Activated T-helper 1 cell treated with anti-CD3 and anti-CD28 coated beads, Interleukin-2, amount 50 U/mL, for 16 hours (primary cell): Measurements from ENCODE around the gene SLC6A8.

Source experiments
- DNase-seq, 2 donors: peaks; one replicate each; pipeline ENCODE4 v3.0.0-alpha.2; 2020; ENCODE audit warnings: low read depth in 1 of 2, low spot score in 1 of 2

Gene SLC6A8

DNA sequence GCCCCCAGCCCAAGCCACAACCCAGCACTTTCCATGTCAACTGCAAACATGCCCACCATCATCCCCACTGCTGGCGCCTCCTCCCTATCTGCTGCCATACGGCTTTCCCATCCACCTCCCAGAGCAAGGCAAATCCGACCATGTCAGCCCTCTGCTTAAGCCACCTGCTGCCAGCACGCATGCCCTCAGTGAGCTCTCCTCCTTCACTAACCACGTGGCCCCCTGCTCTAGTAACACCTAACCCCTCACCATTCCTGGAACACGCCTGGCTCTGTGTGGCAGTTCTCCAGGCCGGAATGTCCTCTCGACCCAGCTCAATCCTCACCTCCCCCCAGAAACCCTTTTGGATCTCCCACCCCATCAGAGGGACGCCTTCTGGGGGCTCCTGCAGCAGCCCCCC lies 19.1 kb downstream of the SLC6A8 start:
- DNase-seq: no peak

DNA sequence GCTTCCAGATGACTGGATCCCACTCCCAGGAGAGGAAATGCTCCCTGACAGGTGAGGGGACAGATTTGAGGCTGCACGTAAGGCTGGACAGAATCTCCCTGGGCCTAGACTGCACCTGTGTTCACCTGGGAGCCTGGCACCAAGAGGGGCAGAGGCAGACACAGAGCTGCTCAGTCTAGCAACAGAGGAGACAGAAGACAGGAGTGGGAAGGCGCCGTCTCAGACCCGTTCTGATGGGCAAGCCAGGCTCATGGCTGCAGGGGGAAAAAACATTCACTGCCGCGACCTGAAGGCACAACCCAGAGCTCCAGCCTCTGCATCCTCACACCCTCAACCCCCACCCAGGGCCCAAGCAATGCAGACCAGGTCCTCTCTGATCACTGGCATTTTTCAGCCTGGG lies 19.7 kb downstream of the SLC6A8 start:
- DNase-seq: no peak

DNA sequence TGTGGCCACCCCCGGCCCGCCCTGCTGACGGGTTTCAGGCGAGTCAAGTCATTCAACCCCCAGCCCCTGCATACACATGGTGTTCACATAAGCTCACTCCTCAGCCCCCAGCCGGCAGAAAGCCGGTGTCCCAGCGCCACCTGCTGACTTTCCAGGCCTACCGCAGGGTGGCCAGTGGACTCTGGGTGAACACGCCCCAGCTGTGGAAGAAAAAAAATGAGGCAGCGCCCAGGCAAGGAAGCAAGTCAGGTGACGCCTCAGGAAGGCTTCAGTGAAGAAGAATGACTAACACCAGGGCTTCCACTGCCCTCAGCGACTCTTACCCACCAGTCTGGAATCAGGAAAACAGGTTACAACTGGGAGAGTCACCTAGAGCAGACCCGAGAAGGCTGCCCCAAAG lies 20.7 kb downstream of the SLC6A8 start:
- no peak for DNase-seq

GRCh38 chrX:153709726-153710674 lies 22.3 kb downstream of the SLC6A8 start:
- no peak for DNase-seq

GRCh38 chrX:153714256-153714655 lies 26.5 kb downstream of the SLC6A8 start:
- DNase-seq: no peak

DNA sequence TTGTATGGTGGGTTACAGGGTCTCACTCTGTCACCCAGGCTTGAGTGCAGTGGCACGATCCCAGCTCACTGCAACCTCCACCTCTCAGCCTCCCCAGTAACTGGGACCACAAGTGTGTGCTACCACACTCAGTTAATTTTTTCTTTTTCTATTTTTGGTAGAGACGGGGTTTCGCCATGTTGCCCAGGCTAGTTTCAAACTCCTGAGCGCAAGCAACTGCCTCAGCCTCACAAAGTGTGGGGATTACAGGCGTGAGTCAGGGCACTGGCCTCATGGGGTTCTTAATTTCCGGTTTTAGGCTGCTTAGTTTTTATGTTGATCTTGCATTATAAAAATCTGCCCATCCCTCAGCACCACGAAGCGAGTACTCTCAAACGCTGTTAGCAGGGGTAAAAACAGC lies 29.7 kb downstream of the SLC6A8 start:
- DNase-seq: no peak

- no peak for DNase-seq
Observed at GRCh38 chrX:153719238-153719637, 31.5 kb downstream of the SLC6A8 start.

DNA sequence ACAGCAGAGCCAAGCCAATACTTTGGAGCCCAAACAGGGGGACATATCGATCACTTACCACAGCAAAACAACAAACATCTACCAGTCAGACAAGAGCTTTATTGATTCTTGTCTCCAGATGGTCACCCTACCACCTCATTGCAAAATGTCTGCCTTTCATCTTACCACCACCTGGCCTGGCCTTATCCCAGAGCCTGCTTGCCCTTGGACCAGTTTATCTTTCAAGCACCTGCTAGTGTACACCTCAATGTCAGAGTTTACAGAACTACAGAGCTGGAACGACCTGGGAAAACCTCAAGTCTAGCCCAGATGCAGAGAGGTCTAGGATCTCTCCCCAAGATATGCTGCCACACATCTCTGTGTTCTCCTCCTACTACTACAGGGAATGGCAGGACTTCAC lies 32.0 kb downstream of the SLC6A8 start:
- no peak for DNase-seq

GRCh38 chrX:153722704-153723350 lies 35.1 kb downstream of the SLC6A8 start:
- DNase-seq: no peak

GRCh38 chrX:153723351-153724251 lies 35.9 kb downstream of the SLC6A8 start:
- peak in 1 of 2 donors; percentile 36 for DNase-seq

DNA sequence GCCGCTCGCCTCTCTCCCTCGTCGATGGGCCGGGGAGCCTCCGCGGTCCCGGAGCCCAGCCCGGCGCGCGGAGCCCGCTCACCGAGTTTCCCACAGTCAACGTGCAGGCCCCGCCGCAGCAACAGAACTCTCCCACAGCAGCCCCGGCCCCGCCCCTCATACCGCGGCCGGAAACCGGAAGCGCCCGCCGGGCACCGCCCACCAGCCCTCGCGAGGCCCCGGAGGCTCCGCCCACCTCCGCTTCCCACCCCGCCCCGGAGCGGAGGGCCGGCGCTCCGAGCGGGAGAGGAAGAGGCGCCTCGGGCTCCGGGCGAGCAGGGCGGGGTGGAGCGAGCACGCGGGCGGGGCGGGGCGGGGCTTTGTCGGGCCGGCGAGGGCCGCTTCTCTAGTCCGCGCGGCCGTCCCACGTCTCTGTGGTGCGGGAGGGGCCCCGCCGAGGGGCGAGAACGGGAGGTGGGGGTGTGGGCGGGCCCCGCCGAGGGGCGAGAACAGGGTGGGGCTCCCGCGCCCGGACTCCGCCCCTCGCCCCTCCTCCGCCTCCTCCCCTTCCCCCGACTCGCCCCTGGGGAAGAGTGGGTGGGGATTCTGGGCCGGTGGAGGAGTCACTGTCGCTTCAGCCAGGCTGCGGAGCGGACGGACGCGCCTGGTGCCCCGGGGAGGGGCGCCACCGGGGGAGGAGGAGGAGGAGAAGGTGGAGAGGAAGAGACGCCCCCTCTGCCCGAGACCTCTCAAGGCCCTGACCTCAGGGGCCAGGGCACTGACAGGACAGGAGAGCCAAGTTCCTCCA lies 36.7 kb downstream of the SLC6A8 start, which contains the start of the genes ABCD1 and BCAP31:
Gene ABCD1, plus strand, starts transcription at position 605 of the 787 bp plus-strand sequence. CDS start 411 bp downstream, outside the sequence.
Gene BCAP31, minus strand, starts transcription at position 136 of the 787 bp plus-strand sequence. CDS start 1,143 bp downstream, outside the sequence.
- DNase-seq: peak; percentile 72 to 81

- no peak for DNase-seq
Observed at GRCh38 chrX:153725039-153725831, 37.5 kb downstream of the SLC6A8 start.

DNA sequence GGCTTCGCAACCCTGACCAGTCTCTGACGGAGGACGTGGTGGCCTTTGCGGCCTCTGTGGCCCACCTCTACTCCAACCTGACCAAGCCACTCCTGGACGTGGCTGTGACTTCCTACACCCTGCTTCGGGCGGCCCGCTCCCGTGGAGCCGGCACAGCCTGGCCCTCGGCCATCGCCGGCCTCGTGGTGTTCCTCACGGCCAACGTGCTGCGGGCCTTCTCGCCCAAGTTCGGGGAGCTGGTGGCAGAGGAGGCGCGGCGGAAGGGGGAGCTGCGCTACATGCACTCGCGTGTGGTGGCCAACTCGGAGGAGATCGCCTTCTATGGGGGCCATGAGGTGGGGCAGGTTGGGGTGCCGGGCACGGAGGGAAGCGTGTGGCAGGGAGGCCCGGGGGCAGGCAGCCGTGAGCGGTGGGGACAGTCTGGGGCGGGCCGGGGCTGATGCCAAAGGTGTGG lies 38.1 kb downstream of the SLC6A8 start:
- no peak for DNase-seq

DNA sequence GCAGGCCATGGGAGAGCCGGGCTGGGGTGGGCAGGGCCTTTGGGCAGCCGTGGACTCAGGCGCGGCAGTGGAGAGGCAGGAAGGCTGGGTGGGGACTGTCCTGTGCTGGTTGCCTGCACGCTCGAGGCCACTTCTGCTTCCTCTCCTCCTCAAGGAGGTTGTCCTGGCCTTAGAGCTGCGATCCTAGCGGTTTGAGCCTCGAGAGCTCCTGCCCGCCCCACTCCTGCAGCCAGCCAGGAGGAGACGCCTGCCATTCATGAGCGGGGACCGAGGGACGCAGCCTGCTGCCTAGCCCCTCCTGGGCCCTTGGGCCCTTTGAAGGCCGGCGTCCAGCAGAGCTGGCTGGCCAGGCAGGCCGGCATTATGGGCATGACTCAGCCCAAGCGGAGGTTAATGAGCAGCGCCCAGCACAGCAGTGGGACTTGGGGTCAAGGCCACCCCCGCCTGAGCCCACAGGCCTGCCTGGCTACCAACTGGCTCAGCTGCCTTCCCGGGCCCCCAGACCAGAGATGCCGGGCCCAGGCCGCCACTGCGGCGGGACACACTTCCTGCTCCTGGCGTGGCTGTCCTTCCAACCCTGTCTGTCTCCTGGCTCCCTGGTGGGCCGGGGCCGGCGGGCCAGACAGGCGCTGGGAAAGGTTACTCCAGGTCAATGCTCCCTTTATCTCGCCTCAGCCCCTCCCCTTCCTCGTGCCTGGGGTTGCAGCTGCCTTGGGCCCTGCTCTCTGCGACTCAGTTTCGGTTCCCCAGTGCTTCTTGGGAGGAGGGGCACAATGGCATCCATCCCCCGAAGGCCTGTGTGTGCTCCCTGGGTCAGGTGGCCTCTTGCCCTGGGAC lies 38.8 kb downstream of the SLC6A8 start:
- no peak for DNase-seq

- no peak for DNase-seq
Observed at GRCh38 chrX:153727123-153727931, 39.6 kb downstream of the SLC6A8 start.

DNA sequence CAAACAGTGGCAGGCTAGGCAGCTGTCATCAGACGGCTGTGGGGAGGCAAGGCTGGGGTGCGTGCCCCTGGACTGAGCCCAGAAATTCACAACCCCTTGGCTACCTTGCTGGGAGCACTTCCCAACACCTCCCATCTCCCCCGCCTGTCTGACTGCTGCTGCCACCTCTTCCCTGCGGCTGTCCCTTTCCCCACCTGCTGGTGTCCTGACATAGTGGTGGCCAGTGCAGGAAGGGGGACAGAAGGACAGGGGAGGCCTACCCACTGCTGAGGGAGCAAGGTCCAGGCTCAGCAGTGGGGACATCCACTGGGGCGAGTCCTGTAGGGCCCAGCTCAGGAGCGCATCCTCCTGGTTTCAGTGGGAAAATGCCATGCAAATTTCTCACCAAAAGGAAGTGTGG lies 40.4 kb downstream of the SLC6A8 start:
- DNase-seq: no peak

- no peak for DNase-seq
Observed at GRCh38 chrX:153728951-153729631, 41.4 kb downstream of the SLC6A8 start.
